Measurements from ENCODE around the gene KCNE3.

The KCNE3 gene, protein sequence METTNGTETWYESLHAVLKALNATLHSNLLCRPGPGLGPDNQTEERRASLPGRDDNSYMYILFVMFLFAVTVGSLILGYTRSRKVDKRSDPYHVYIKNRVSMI

DNA sequence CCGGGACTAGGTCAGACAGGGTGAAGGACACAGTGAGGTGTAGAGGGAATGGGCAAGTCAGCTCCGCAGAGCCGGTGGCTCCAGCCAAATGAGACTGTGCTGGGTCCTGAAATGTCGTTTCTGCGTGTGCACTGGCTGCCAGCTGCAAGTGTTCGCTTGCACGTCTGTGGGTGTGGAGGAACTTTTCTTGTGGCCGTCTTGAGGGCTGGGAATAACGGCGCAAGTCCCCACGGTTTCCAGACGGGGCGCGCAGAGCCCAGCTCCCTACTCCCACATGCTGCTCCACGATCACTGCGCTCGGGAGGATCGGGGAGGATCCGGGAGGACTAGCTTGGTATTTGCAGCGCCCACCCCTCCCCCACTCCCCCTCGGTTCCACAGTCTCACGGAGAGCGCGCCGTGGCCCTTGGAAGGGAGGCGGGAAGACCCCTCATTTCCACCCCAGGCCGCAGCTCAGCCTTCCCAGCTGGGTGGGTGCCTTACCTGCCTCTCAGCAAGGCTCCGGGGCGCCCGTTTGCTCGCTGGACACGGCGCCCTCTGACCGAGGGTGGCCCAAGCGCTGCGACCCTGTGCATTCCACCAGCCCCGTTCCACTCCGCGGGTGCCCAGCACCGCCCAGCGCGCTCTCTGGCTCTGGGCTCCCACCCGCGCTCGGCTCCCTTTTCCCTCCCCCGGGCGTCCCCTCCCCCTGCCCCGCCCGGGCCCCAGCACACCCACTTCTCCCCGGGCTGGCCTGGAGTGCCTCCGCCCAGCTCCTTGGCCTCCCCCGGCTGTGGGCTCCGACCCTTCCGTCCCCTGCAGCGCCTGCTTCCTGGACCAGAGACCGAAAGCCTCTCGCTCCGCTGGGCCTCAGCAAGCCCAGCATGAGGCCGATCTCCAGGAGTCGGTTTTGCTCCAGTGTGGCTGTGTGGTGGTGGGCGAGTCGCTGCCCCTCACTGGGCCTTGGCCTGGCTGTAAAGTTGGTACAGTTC lies at the start of gene KCNE3:
Gene KCNE3 (minus strand): TSS at position 634 of the 970 bp plus-strand sequence. CDS start 9,986 bp downstream, outside the sequence.
- DNase-seq (ENCODE audit: low read depth in 2 of 2) = no peak

DNA sequence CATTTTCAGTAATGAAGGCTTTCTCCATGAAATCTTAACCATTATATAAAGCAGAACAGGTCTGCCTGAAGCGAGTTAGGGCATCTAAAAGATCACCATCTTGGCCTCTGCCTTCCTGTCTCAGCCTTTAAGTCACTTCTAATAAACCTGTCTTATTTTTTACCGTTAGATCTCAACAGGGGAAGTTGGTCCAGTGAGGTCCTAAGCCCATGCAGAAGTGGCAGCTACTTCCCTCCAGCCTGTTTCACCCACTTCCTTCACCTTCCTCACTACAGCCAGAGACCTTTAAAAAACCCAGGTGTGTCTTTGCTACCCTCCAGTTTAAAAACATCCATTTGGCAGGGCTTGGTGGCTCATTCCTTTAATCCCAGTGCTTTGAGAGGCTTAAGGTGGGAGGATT lies 40.2 kb upstream of the KCNE3 start:
- DNase-seq (ENCODE audit: low read depth in 2 of 2) = no peak

GRCh38 chr11:74506823-74507222 lies 39.5 kb upstream of the KCNE3 start:
- no peak for DNase-seq (ENCODE audit: low read depth in 2 of 2)

DNA sequence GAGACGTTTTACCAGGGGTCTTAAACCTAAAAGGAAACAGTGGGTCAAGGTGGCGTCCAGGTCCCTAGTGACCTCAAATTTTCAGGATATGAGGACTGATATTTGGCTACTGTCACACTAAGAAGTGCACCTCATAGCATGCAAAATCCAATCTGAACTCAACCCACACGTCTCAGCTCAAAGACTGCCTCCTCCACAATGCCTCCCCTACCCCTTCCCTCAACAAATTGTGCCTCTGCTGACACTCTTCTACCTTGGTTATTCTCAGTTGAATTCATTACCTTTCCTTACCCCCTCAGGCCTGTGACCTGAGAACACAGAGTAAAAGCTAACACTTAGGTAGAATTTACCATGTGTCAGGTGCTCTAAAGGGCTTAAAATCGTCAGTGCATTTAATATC lies 38.6 kb upstream of the KCNE3 start:
- no peak for DNase-seq (ENCODE audit: low read depth in 2 of 2)

- no peak for DNase-seq (ENCODE audit: low read depth in 2 of 2)
Measured at GRCh38 chr11:74504100-74504691, 36.8 kb upstream of the KCNE3 start.

- no peak for DNase-seq (ENCODE audit: low read depth in 2 of 2)
Measured at GRCh38 chr11:74494916-74495315, 27.6 kb upstream of the KCNE3 start.

DNA sequence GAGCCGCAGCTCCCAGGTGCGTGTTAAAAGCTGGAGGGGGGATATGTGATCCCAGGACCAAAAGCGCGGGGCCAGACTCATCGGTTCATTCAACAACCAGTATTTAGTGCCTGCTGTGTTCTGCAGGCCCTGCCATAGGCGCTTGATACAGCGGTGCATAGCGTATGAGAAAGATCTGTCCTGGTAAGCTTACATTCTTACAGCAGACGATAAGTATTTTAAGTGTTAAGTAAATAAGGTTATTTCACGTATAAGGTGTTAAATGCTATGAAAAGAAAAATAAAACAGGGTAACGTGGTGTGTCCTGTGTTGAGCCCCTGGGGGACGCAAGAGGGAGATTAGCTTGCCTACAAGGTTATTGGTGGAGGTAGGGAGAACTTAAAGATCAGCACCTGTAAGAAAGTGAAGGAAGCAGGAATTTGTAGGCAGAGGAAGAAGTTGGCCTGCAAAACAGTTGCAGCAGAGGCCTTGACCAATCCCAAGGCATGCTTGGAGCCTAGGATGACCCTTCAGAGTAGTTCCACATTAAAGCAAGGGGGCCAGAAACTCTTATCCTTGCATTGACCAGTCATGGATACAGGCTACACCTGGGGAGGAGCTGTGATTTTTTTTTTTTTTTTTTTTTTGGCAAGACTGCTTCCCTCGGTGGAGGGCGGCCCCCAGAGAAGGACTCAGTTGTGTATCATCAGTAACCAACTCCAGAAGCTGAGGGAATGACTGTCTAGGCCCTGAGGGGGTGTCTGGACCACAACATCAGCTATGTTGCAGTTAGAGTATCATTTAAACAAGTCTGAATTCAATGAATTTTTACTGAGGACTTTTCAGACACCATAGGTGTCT lies 26.7 kb upstream of the KCNE3 start:
- no peak for DNase-seq (ENCODE audit: low read depth in 2 of 2)

DNA sequence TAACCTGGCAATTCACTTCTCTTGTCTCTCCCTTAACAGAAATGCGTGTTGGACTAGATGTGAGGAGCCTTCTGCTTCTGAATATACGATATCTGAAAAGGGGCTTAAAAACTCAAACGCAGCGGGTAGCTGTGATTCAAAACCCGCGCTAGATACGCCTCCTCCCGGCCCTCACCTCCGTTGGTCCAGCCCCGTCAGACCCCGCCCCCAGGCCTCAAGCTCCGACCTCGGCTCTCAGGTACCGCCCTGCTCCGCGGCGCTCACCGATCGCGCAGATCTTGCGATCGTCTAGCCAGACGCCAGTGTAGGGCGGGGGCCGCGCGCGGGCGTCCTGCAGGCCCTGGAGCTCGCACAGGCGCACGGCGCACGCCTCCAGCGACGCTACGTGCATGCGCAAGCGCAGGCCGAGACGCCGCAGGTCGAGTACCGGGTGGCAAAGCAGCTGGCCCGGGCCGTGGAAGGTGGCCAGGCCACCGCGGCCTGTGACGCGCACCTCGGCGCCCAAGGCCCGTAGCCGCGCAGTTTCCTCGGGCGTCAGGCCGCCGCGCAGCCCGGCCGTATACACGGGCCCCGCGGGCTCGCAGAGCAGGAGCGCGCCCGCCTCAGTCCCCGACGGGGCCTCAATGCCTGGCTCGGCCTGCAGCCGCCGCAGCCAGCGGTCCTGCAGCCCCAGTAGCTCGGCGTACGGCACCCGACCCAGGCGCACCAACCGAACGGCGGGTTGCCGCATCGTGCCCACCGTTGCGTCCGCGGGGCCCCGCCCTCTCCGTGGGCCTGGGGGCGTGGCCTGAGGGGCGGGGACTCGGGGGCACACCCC lies 25.8 kb upstream of the KCNE3 start, which contains the start of gene LIPT2:
Gene LIPT2 (minus strand): TSS at position 751 of the 817 bp plus-strand sequence. CDS start 21 bp downstream, at position 730.
- DNase-seq (ENCODE audit: low read depth in 2 of 2) = peak; percentile 97 to 99

DNA sequence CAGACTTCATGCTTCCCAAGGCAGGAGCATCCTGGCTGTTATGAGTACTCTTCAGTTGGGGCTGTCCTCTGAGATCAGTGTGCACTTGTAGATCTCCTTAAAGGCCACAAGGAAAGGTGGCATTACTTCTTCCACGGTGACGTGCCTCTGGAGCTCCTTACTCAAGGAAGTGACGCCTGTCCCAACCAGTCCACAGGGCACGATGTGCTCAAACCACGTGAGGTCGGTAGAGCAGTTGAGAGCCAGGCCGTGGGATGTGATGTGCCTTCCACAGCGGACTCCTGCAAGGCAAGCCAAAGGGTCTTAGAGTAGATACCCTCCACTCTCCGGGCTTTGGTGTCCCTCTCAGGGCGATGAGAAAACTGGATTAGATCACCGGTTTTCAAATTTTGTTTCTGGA lies 24.7 kb upstream of the KCNE3 start:
- DNase-seq (ENCODE audit: low read depth in 2 of 2) = no peak

DNA sequence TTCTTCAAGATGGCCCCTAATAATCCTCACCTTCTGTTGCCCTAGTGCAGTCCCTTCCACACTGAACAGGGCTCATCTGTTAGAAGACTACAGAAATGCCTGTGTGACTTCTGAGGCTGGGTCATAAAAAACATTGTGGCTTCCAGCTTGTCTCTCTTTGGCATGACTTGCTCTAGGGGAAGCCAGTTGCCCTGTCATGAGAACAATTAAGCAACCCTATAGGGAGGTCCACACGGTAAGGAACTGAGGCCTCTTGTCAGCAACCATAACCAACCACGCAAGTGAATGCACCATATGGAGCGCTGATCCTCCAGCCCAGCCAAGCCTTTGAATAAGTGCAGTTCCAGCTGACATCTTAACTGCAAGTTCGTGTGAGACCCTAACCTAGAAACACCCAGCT lies 23.6 kb upstream of the KCNE3 start:
- DNase-seq (ENCODE audit: low read depth in 2 of 2) = no peak

GRCh38 chr11:74487875-74488274 lies 20.5 kb upstream of the KCNE3 start:
- no peak for DNase-seq (ENCODE audit: low read depth in 2 of 2)

- DNase-seq (ENCODE audit: low read depth in 2 of 2) = no peak
Measured at GRCh38 chr11:74485868-74486267, 18.5 kb upstream of the KCNE3 start.

DNA sequence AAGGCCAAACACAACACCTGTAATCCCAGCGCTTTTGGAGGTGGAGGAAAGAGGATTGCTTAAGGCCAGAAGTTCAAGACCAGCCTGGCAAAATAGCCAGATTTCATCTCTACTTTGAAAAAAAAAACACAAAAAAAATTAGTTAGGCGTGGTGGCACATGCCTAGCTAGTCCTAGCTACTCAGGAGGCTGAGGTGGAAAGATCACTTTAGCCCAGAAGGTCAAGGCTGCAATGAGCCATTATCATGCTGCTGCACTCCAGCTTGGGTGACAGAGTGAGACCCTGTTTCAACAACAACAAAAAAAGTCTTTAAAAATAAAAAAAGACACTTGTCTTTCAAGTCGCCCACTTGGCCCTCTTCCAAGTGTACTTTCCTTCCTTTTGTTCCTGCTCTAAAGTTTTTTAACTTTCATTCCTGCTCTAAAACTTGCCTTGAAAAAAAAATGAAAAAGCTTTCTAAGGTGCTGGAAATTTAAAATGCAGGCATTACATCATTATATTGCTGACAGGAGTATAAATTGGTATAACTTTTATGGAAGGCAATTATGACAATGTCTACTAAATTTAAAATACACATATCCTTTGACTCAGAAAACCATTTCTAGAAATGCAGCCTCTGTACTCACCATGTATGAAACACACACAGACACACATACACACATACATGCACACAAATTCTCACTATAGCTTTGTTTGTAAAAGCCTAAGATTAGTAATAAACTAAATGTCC lies 13.5 kb upstream of the KCNE3 start:
- DNase-seq (ENCODE audit: low read depth in 2 of 2) = no peak

DNA sequence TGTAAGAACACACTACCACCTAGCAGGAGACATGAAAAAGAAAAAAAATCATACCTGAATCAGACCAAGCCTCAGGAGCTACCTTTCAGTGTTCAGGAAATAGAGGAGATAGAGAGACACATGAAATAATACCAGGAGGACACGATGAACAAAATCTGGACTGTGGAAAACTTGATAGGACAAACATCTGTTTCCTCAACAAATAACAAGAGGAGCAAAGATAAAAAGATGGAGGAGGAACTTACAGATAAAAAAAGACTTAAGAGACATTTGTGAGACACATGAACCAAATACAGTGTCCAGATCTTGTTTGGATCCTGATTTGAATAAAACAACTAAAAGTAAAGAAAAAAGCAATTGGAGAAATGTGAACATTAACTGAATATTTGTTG lies 12.4 kb upstream of the KCNE3 start:
- DNase-seq (ENCODE audit: low read depth in 2 of 2) = no peak

DNA sequence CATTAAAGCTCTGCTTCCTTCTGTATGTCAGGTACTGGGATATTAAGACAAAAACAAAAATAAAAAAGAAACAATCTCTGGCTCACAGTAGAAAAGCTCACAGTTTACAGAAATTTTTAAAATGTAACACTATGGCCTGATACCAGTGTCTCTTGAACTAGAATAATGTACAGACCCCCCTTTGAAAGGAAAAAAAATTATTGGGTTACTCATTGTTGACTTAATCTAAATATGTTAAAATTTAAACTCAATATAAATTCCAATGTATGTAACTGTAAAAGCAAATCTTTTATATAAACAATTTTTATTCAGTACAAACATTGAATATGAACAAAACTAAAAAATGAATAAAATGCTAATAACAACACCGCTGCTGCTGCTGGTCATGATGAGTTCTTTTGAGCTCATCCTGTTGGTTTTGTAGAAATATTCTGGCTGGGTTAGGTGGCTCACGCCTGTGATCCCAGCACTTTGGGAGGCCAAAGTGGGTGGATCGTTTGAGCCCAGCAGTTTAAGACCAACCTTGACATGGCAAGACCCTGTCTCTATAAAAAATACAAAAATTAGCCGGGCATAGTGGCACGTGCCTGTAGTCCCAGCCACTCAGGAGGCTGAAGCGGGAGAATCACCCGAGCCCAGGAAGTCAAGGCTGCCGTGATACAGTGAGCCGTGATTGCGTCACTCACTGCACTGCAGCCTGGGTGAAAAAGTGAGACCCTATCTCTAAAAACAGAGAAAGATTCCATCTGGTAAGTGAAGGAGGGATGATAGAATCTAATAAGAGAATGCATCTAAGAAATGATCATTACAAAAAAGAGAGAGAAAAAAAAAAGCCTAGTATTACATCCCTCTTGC lies 11.8 kb upstream of the KCNE3 start:
- DNase-seq (ENCODE audit: low read depth in 2 of 2) = no peak

GRCh38 chr11:74476536-74476935 lies 9.2 kb upstream of the KCNE3 start:
- no peak for DNase-seq (ENCODE audit: low read depth in 2 of 2)

- no peak for DNase-seq (ENCODE audit: low read depth in 2 of 2)
Measured at GRCh38 chr11:74474316-74474715, 7.0 kb upstream of the KCNE3 start.

- DNase-seq (ENCODE audit: low read depth in 2 of 2) = no peak
Measured at GRCh38 chr11:74473382-74474173, 6.2 kb upstream of the KCNE3 start.
